ENCODE results near the gene CLCN6. TPM values are rescaled to one million over a fixed set of nuclear protein-coding genes. Genes with fewer than 3 reads are reported as not detected.
A peak's percentile ranks its signal among the peaks of the same experiment; 100 is the strongest.

Gene CLCN6
- total RNA-seq, 6 experiments from 2014 or later, result 4.2 to 12.7 (median 9.2) TPM

DNA sequence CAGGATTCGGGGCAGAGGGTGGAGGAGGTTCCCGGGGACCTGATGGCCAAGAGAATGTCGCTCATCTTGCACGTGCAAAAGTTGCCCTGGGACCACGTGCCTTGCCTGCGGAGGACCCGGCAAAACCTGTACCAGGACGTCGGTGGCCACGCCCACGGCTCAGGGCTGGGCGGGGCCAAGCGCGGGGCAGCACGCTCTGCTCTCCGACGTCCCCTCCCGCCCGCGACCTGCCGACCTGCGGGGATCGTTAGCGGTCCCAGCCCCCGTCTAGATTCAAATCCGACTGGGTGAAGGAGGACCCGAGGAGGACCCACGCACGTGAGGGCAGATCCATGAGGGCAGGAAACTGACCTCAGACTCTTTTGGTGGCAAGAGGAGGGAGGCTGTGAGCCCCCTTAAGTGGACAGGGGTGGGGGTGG lies 44.0 kb upstream of the CLCN6 start, which contains the start of gene C1orf167:
Gene C1orf167, plus strand, starts transcription at position 206 of the 419 bp plus-strand sequence. CDS start 2,208 bp downstream, outside the sequence.
- H3K27ac ChIP-seq, result no peak within 1 kb of the TSS
- ATAC-seq (peak; percentile 23 to 50 (median 40)), DNase-seq (no peak)
- TF ChIP-seq, protein P1, sequence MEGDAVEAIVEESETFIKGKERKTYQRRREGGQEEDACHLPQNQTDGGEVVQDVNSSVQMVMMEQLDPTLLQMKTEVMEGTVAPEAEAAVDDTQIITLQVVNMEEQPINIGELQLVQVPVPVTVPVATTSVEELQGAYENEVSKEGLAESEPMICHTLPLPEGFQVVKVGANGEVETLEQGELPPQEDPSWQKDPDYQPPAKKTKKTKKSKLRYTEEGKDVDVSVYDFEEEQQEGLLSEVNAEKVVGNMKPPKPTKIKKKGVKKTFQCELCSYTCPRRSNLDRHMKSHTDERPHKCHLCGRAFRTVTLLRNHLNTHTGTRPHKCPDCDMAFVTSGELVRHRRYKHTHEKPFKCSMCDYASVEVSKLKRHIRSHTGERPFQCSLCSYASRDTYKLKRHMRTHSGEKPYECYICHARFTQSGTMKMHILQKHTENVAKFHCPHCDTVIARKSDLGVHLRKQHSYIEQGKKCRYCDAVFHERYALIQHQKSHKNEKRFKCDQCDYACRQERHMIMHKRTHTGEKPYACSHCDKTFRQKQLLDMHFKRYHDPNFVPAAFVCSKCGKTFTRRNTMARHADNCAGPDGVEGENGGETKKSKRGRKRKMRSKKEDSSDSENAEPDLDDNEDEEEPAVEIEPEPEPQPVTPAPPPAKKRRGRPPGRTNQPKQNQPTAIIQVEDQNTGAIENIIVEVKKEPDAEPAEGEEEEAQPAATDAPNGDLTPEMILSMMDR (IDR thresholded peaks at IDR 0.05), result no peak
- TF ChIP-seq POLR2A (IDR thresholded peaks at IDR 0.05), result no peak
- no peak within 1 kb of the TSS for H3K4me3 ChIP-seq
- no peaks in the 10 kb centered on the region for H3K4me1 ChIP-seq
- H3K27me3 ChIP-seq, result no peaks in the 10 kb centered on the region
- no peaks in the 10 kb centered on the region for H3K9me3 ChIP-seq
- 14% methylated on average over 10 of the region's 29 CpGs for WGBS (ENCODE audit: insufficient coverage, low coverage, low lambda C conversion rate, missing lambda C conversion rate)
- no peaks in the 10 kb centered on the region for H3K36me3 ChIP-seq
- intact Hi-C loops (cut with DNase I), result no loop called here

GRCh38 chr1:11764115-11764514 lies 41.9 kb upstream of the CLCN6 start:
- Histone ChIP-seq H3K27me3 (no peaks in the 10 kb centered on the region), H3K36me3 (no peaks in the 10 kb centered on the region), H3K4me1 (no peaks in the 10 kb centered on the region), H3K27ac (no peak overlapping the region), H3K4me3 (no peak overlapping the region), H3K9me3 (no peaks in the 10 kb centered on the region)
- no CpG with 5 or more reads among the region's 3 CpGs for WGBS (ENCODE audit: insufficient coverage, low coverage, low lambda C conversion rate, missing lambda C conversion rate)
- no peak for TF ChIP-seq POLR2A (IDR thresholded peaks at IDR 0.05)
- TF ChIP-seq, protein P1 (IDR thresholded peaks at IDR 0.05), result no peak
- ATAC-seq (no peak), DNase-seq (no peak)
- intact Hi-C loops (cut with DNase I), result no loop called here

DNA sequence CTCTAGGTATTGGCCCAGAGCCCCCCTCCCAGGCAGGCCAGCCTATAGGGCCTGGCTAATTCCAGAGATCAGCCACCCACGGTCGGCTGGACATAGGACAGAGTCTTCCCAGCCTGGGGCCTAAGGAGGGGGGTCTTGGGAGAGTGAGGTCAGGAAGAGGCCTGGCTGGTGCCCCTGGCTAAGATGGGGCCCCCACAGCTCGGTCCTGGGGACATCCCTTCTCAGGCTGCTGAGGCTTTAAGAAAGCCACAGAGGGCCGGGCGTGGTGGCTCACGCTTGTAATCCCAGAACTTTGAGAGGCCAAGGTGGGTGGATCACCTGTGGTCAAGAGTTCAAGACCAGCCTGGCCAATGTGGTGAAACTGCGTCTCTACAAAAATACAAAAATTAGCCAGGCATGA lies 41.5 kb upstream of the CLCN6 start:
- H3K36me3 ChIP-seq, result no peaks in the 10 kb centered on the region
- no peak overlapping the region for H3K4me3 ChIP-seq
- no peak for TF ChIP-seq POLR2A (IDR thresholded peaks at IDR 0.05)
- TF ChIP-seq, protein P1 (IDR thresholded peaks at IDR 0.05), result no peak
- ATAC-seq (no peak), DNase-seq (no peak)
- intact Hi-C loops (cut with DNase I), result no loop called here
- H3K4me1 ChIP-seq, result no peaks in the 10 kb centered on the region
- 88% methylated on average over 2 of the region's 7 CpGs for WGBS (ENCODE audit: insufficient coverage, low coverage, low lambda C conversion rate, missing lambda C conversion rate)
- H3K27me3 ChIP-seq, result no peaks in the 10 kb centered on the region
- no peaks in the 10 kb centered on the region for H3K9me3 ChIP-seq
- H3K27ac ChIP-seq, result no peak overlapping the region

- WGBS (ENCODE audit: insufficient coverage, low coverage, low lambda C conversion rate, missing lambda C conversion rate), result 80% methylated on average over 4 of the region's 19 CpGs
- H3K36me3 ChIP-seq, result no peaks in the 10 kb centered on the region
- intact Hi-C loops (cut with DNase I), result no loop called here
- no peak overlapping the region for H3K4me3 ChIP-seq
- no peaks in the 10 kb centered on the region for H3K9me3 ChIP-seq
- H3K4me1 ChIP-seq, result no peaks in the 10 kb centered on the region
- no peak overlapping the region for H3K27ac ChIP-seq
- no peak for DNase-seq
- no peaks in the 10 kb centered on the region for H3K27me3 ChIP-seq
- TF ChIP-seq, protein P1 (IDR thresholded peaks at IDR 0.05), result no peak
- no peak for TF ChIP-seq POLR2A (IDR thresholded peaks at IDR 0.05)
- peak in 1 of 4 donors; percentile 14 for ATAC-seq
Observed at GRCh38 chr1:11765661-11766428, 40.1 kb upstream of the CLCN6 start.

Measured in right lobe of liver (tissue), 6 donors.